HEK293 (cell line): ENCODE results near the gene ZNF845.

Source experiments
- CTCF ChIA-PET: fragments of 350-600 bp; formaldehyde crosslinking; extraction: SDS; loops from one replicate; lab custom pipeline; 2021; ENCODE audit warnings: antibody characterized with exemption; lab: Yijun Ruan, JAX
- POLR2A ChIA-PET: fragments of 300-600 bp; formaldehyde crosslinking; extraction: SDS; loops from one replicate; lab custom pipeline; 2020; ENCODE audit warnings: antibody characterized with exemption, inconsistent platforms; lab: Yijun Ruan, JAX
- H3K27ac ChIP-seq: fragments of 200-500 bp; sonication (Bioruptor generic); 2 replicates; pipeline ENCODE4 v1.5.1; 2014; ENCODE audit warnings: low read depth, low read length, control low read depth, inconsistent platforms; ENCODE audit errors: extremely low read depth
- H3K36me3 ChIP-seq, 2 experiments: fragments of 200-500 bp in 1 of 2; sonication (Bioruptor generic) in 1 of 2; 1 replicate in 1 of 2; 2 replicates in 1 of 2; pipeline ENCODE4 v1.5.1; 2014 to 2017; ENCODE audit warnings: inconsistent platforms in 2 of 2, low read length in 2 of 2; ENCODE audit not compliant: control insufficient read depth in 2 of 2, insufficient read depth in 1 of 2
- H3K4me1 ChIP-seq: fragments of 200-500 bp; sonication (Bioruptor generic); 2 replicates; pipeline ENCODE4 v1.5.1; 2014; ENCODE audit warnings: mild to moderate bottlenecking, low read length, inconsistent platforms; ENCODE audit not compliant: control insufficient read depth, insufficient read depth
- H3K4me3 ChIP-seq: 2 replicates; pipeline ENCODE4 v1.5.1; 2011; ENCODE audit warnings: low read depth, mild to moderate bottlenecking, control low read depth, low read length, moderate library complexity
- H3K9me3 ChIP-seq: fragments of 200-500 bp; sonication (Bioruptor generic); 2 replicates; pipeline ENCODE4 v1.5.1; 2014; ENCODE audit warnings: low read depth, low read length, inconsistent platforms; ENCODE audit not compliant: control insufficient read depth, insufficient read depth
- ATF2 ChIP-seq: fragments of 450-650 bp; formaldehyde crosslinking; IDR thresholded peaks from 2 replicates; pipeline ENCODE4 v1.5.1; 2016; ENCODE audit warnings: missing biosample characterization, missing genetic modification characterization, low read depth
- YY1 ChIP-seq: fragments of 450-650 bp; formaldehyde crosslinking; IDR thresholded peaks from 2 replicates; pipeline ENCODE4 v1.5.1; 2018; ENCODE audit warnings: missing biosample characterization, missing genetic modification characterization
- ZBTB48 ChIP-seq: fragments of 450-650 bp; formaldehyde crosslinking; IDR thresholded peaks from 2 replicates; pipeline ENCODE4 v1.5.1; 2016; ENCODE audit warnings: missing biosample characterization, missing genetic modification characterization
- ZBTB49 ChIP-seq: fragments of 450-650 bp; formaldehyde crosslinking; IDR thresholded peaks from 2 replicates; pipeline ENCODE4 v1.5.1; 2016; ENCODE audit warnings: missing biosample characterization, missing genetic modification characterization, low read depth
- ZBTB7A ChIP-seq: fragments of 450-650 bp; formaldehyde crosslinking; IDR thresholded peaks from 2 replicates; pipeline ENCODE4 v1.5.1; 2016; ENCODE audit warnings: low read depth, missing biosample characterization, missing genetic modification characterization
- ZIC2 ChIP-seq: fragments of 450-650 bp; formaldehyde crosslinking; IDR thresholded peaks from 2 replicates; pipeline ENCODE4 v1.5.1; 2016; ENCODE audit warnings: missing biosample characterization, missing genetic modification characterization
- ZNF10 ChIP-seq: fragments of 450-650 bp; formaldehyde crosslinking; IDR thresholded peaks from 2 replicates; pipeline ENCODE4 v1.5.1; 2017; ENCODE audit warnings: missing biosample characterization, missing genetic modification characterization
- ZNF121 ChIP-seq: fragments of 450-650 bp; formaldehyde crosslinking; IDR thresholded peaks from 2 replicates; pipeline ENCODE4 v1.5.1; 2016; ENCODE audit warnings: missing biosample characterization, missing genetic modification characterization
- ZNF16 ChIP-seq: fragments of 450-650 bp; formaldehyde crosslinking; IDR thresholded peaks from 2 replicates; pipeline ENCODE4 v1.5.1; 2016; ENCODE audit warnings: low read depth, missing biosample characterization, missing genetic modification characterization
- ZNF175 ChIP-seq: fragments of 450-650 bp; formaldehyde crosslinking; IDR thresholded peaks from 2 replicates; pipeline ENCODE4 v1.5.1; 2016; ENCODE audit warnings: missing biosample characterization, missing genetic modification characterization
- ZNF19 ChIP-seq: fragments of 450-650 bp; formaldehyde crosslinking; IDR thresholded peaks from 2 replicates; pipeline ENCODE4; 2016; ENCODE audit warnings: missing biosample characterization, missing genetic modification characterization, low read depth
- ZNF211 ChIP-seq: fragments of 450-650 bp; formaldehyde crosslinking; IDR thresholded peaks from 2 replicates; pipeline ENCODE4 v1.5.1; 2016; ENCODE audit warnings: low read depth, missing biosample characterization, missing genetic modification characterization
- ZNF335 ChIP-seq: fragments of 450-650 bp; formaldehyde crosslinking; conservative IDR thresholded peaks from 2 replicates; pipeline ENCODE4 v1.5.1; 2016; ENCODE audit warnings: missing biosample characterization, missing genetic modification characterization
- ZNF416 ChIP-seq: fragments of 450-650 bp; formaldehyde crosslinking; IDR thresholded peaks from 2 replicates; pipeline ENCODE4 v1.5.1; 2016; ENCODE audit warnings: missing biosample characterization, missing genetic modification characterization
- ZNF48 ChIP-seq: fragments of 450-650 bp; formaldehyde crosslinking; IDR thresholded peaks from 2 replicates; pipeline ENCODE4 v1.5.1; 2016; ENCODE audit warnings: missing biosample characterization, missing genetic modification characterization
- ZNF488 ChIP-seq: fragments of 450-650 bp; formaldehyde crosslinking; IDR thresholded peaks from 2 replicates; pipeline ENCODE4 v1.5.1; 2016; ENCODE audit warnings: missing biosample characterization, missing genetic modification characterization
- ZNF518A ChIP-seq: fragments of 450-650 bp; formaldehyde crosslinking; conservative IDR thresholded peaks from 2 replicates; pipeline ENCODE4 v1.5.1; 2016; ENCODE audit warnings: low read depth, missing biosample characterization, missing genetic modification characterization
- ZNF571 ChIP-seq: fragments of 450-650 bp; formaldehyde crosslinking; IDR thresholded peaks from 2 replicates; pipeline ENCODE4 v1.5.0; 2017; ENCODE audit warnings: missing biosample characterization, missing genetic modification characterization
- ZNF596 ChIP-seq: fragments of 450-650 bp; IDR thresholded peaks from 2 replicates; pipeline ENCODE4 v1.5.0; 2018; ENCODE audit warnings: missing biosample characterization, mild to moderate bottlenecking, missing genetic modification characterization, moderate library complexity
- ZNF621 ChIP-seq: fragments of 450-650 bp; formaldehyde crosslinking; IDR thresholded peaks from 2 replicates; pipeline ENCODE4 v1.5.1; 2017; ENCODE audit warnings: missing biosample characterization, missing genetic modification characterization
- ZNF658 ChIP-seq: fragments of 450-650 bp; formaldehyde crosslinking; IDR thresholded peaks from 2 replicates; pipeline ENCODE4; 2016; ENCODE audit warnings: missing biosample characterization, missing genetic modification characterization
- ZNF707 ChIP-seq: fragments of 450-650 bp; formaldehyde crosslinking; IDR thresholded peaks from 2 replicates; pipeline ENCODE4 v1.5.1; 2016; ENCODE audit warnings: missing biosample characterization, missing genetic modification characterization

The ZNF845 gene

GRCh38 chr19:53365899-53366493, 32.4 kb downstream of the ZNF845 start (continued):
- peak; percentile 7; the same call in 1 of the 2 replicates for TF ChIP-seq ZBTB48
- TF ChIP-seq, all 188 proteins: peak for 8

GRCh38 chr19:53372196-53372595, 38.6 kb downstream of the ZNF845 start:
- Histone ChIP-seq H3K4me1 (no peaks in the 10 kb centered on the region), H3K4me3 (no peak overlapping the region), H3K27ac (no peak overlapping the region), H3K36me3 (peaks cover 4 to 44% of the 10 kb centered on the region in 2 experiments; a peak in 2 of 3 replicates), H3K9me3 (no peaks in the 10 kb centered on the region)
- POLR2A ChIA-PET = no interaction called here
- CTCF ChIA-PET = no interaction called here
- TF ChIP-seq YY1 (no peak), ZNF571 (tag by site-specific recombination) (no peak), ZBTB49 (tag by site-specific recombination) (no peak), ZNF707 (no peak), ATF2 (no peak), ZBTB7A (tag by site-specific recombination) (no peak), ZNF211 (tag by site-specific recombination) (no peak)

GRCh38 chr19:53374288-53374687, 40.7 kb downstream of the ZNF845 start:
- peaks cover 4 to 57% of the 10 kb centered on the region in 2 experiments; a peak in 2 of 3 replicates for H3K36me3 ChIP-seq
- no peaks in the 10 kb centered on the region for H3K9me3 ChIP-seq
- no peak overlapping the region for H3K4me3 ChIP-seq
- ChIA-PET CTCF (interaction anchor here (0.6 kb wide), 3 partner anchors 49 to 179 kb away, joined by 3 to 5 read pairs (median 4); no protein-coding TSS in a partner anchor), POLR2A (no interaction called here)
- no peak overlapping the region for H3K27ac ChIP-seq
- H3K4me1 ChIP-seq = no peaks in the 10 kb centered on the region
- TF ChIP-seq ZNF19 (tag by site-specific recombination) (no peak), ZNF658 (tag by site-specific recombination) (no peak), ZNF596 (tag by site-specific recombination) (no peak)

GRCh38 chr19:53374743-53375142, 41.2 kb downstream of the ZNF845 start:
- POLR2A ChIA-PET = no interaction called here
- peaks cover 4 to 62% of the 10 kb centered on the region in 2 experiments; a peak in 2 of 3 replicates for H3K36me3 ChIP-seq
- H3K9me3 ChIP-seq = no peaks in the 10 kb centered on the region
- TF ChIP-seq ZNF488 (no peak), ZNF48 (no peak), ZNF621 (no peak), ZNF416 (tag by site-specific recombination) (no peak), ZNF10 (tag by site-specific recombination) (no peak), ZNF16 (no peak), ZIC2 (tag by site-specific recombination) (no peak), ZNF518A (no peak), ZNF175 (tag by site-specific recombination) (no peak), ZNF335 (tag by site-specific recombination) (no peak), ZNF121 (tag by site-specific recombination) (no peak)

More at GRCh38 chr19:53374743-53375142, 41.2 kb downstream of the ZNF845 start:
- H3K4me3 ChIP-seq = no peak overlapping the region
- CTCF ChIA-PET = interaction anchor here (0.6 kb wide), 2 partner anchors 49 to 127 kb away, joined by 4 to 5 read pairs; no protein-coding TSS in a partner anchor
- H3K27ac ChIP-seq = no peak overlapping the region
- no peaks in the 10 kb centered on the region for H3K4me1 ChIP-seq
